DOHH2 (cell line): ENCODE data around the gene EFNA5.

Experiments
- H3F3A ChIP-seq: fragments of 200-600 bp; sonication (generic), shearing (Covaris generic); 2 replicates; pipeline ENCODE4 v1.6.0; 2016; ENCODE audit warnings: antibody characterized with exemption, mild to moderate bottlenecking; ENCODE audit not compliant: control insufficient read depth, insufficient read depth
- H3K27ac ChIP-seq: fragments of 200-600 bp; sonication (generic); 2 replicates; pipeline ENCODE4 v1.5.1; 2014; ENCODE audit warnings: low read depth, mild to moderate bottlenecking, low read length, moderate library complexity
- H3K27me3 ChIP-seq: fragments of 200-600 bp; sonication (generic); 2 replicates; pipeline ENCODE4 v1.6.1; 2014; ENCODE audit warnings: mild to moderate bottlenecking, low read length, mixed read lengths; ENCODE audit not compliant: control insufficient read depth
- H3K36me3 ChIP-seq: fragments of 200-600 bp; sonication (generic); 2 replicates; pipeline ENCODE4 v1.6.1; 2014; ENCODE audit warnings: mild to moderate bottlenecking, low read length, moderate library complexity, mixed read lengths; ENCODE audit not compliant: control insufficient read depth
- H3K4me1 ChIP-seq: fragments of 200-600 bp; sonication (generic); 2 replicates; pipeline ENCODE4 v1.6.1; 2014; ENCODE audit warnings: mild to moderate bottlenecking, low read length, mixed read lengths; ENCODE audit not compliant: control insufficient read depth
- H3K4me2 ChIP-seq: fragments of 200-600 bp; sonication (generic); 2 replicates; pipeline ENCODE4 v1.6.0; 2014; ENCODE audit warnings: mild to moderate bottlenecking, low read length, moderate library complexity
- H3K4me3 ChIP-seq: fragments of 200-600 bp; sonication (generic); 2 replicates; pipeline ENCODE4 v1.5.1; 2014; ENCODE audit warnings: mild to moderate bottlenecking, low read length, mixed read lengths
- H3K79me2 ChIP-seq: fragments of 200-600 bp; sonication (generic); 2 replicates; pipeline ENCODE4 v1.6.1; 2014; ENCODE audit warnings: mild to moderate bottlenecking, low read length, mixed read lengths; ENCODE audit not compliant: control insufficient read depth
- H3K9me2 ChIP-seq: fragments of 200-600 bp; sonication (generic); replicated peaks from 2 replicates; pipeline ENCODE4 v1.6.1; 2014; ENCODE audit warnings: mild to moderate bottlenecking, low read length, mixed read lengths; ENCODE audit not compliant: control insufficient read depth
- H3K9me3 ChIP-seq: fragments of 200-600 bp; sonication (generic); 2 replicates; pipeline ENCODE4 v1.6.1; 2014; ENCODE audit warnings: antibody characterized with exemption, low read length, mixed read lengths; ENCODE audit not compliant: control insufficient read depth, insufficient read depth
- H4K20me1 ChIP-seq: fragments of 200-600 bp; sonication (generic); 2 replicates; pipeline ENCODE4 v1.6.0; 2014; ENCODE audit warnings: low read depth, mild to moderate bottlenecking, antibody characterized with exemption, low read length, moderate library complexity; ENCODE audit not compliant: control insufficient read depth, insufficient read depth
- CTCF ChIP-seq: fragments of 200-600 bp; sonication (generic); IDR thresholded peaks from one replicate; pipeline ENCODE4 v1.5.1; 2014; ENCODE audit warnings: antibody characterized with exemption, mild to moderate bottlenecking, low read depth, low read length; ENCODE audit not compliant: poor library complexity, severe bottlenecking
- EZH2phosphoT487 ChIP-seq: fragments of 200-600 bp; sonication (generic); IDR thresholded peaks from 2 replicates; pipeline ENCODE4 v1.6.1; 2017; ENCODE audit warnings: borderline replicate concordance, mild to moderate bottlenecking, antibody characterized with exemption, low read length, moderate library complexity, mixed read lengths

EFNA5 gene

GRCh38 chr5:107593009-107593408, 77.7 kb downstream of the EFNA5 start:
- H3K4me2 ChIP-seq = no peak overlapping the region
- no peaks in the 10 kb centered on the region for H3K9me3 ChIP-seq
- H4K20me1 ChIP-seq = no peaks in the 10 kb centered on the region
- no peak overlapping the region for H3K27ac ChIP-seq
- H3K4me1 ChIP-seq = no peaks in the 10 kb centered on the region
- H3K4me3 ChIP-seq = no peak overlapping the region
- H3F3A ChIP-seq = no peaks in the 10 kb centered on the region
- H3K79me2 ChIP-seq = no peaks in the 10 kb centered on the region
- no peak for TF ChIP-seq CTCF
- TF ChIP-seq EZH2phosphoT487 = no peak
- H3K36me3 ChIP-seq = no peaks in the 10 kb centered on the region
- no peaks in the 10 kb centered on the region for H3K27me3 ChIP-seq
- no peaks in the 10 kb centered on the region for H3K9me2 ChIP-seq

GRCh38 chr5:107592515-107592914, 78.2 kb downstream of the EFNA5 start:
- no peak overlapping the region for H3K4me2 ChIP-seq
- H4K20me1 ChIP-seq = no peaks in the 10 kb centered on the region
- H3K4me1 ChIP-seq = no peaks in the 10 kb centered on the region
- no peaks in the 10 kb centered on the region for H3K27me3 ChIP-seq
- no peak overlapping the region for H3K27ac ChIP-seq
- H3K79me2 ChIP-seq = no peaks in the 10 kb centered on the region
- no peaks in the 10 kb centered on the region for H3F3A ChIP-seq
- no peak overlapping the region for H3K4me3 ChIP-seq
- TF ChIP-seq EZH2phosphoT487 = no peak
- TF ChIP-seq CTCF = no peak
- H3K9me2 ChIP-seq = no peaks in the 10 kb centered on the region
- no peaks in the 10 kb centered on the region for H3K9me3 ChIP-seq
- no peaks in the 10 kb centered on the region for H3K36me3 ChIP-seq

- H3F3A ChIP-seq = no peaks in the 10 kb centered on the region
- H3K27me3 ChIP-seq = no peaks in the 10 kb centered on the region
- H3K9me3 ChIP-seq = no peaks in the 10 kb centered on the region
- H3K4me3 ChIP-seq = no peak overlapping the region
- no peak overlapping the region for H3K4me2 ChIP-seq
- TF ChIP-seq EZH2phosphoT487 = no peak
- TF ChIP-seq CTCF = no peak
- H4K20me1 ChIP-seq = no peaks in the 10 kb centered on the region
- no peaks in the 10 kb centered on the region for H3K36me3 ChIP-seq
- no peaks in the 10 kb centered on the region for H3K9me2 ChIP-seq
- H3K4me1 ChIP-seq = no peaks in the 10 kb centered on the region
- no peaks in the 10 kb centered on the region for H3K79me2 ChIP-seq
- H3K27ac ChIP-seq = no peak overlapping the region
These were observed 80.1 kb downstream of the EFNA5 start for GRCh38 chr5:107590686-107591085.
